K562 (cell line): ENCODE data around the gene ABLIM2. TPM values are rescaled to one million over a fixed set of nuclear protein-coding genes. Genes with fewer than 3 reads are reported as not detected.

Source experiments
- ATAC-seq: fragments of 200-7000 bp; cut with Tn5 transposase; 3 replicates; pipeline ENCODE4 v1.9.1; 2020; ENCODE audit warnings: moderate library complexity
- BruUV-seq: library from RNA; stranded (reverse); fragments of 400-500 nt; replicated peaks from 2 replicates; lab custom pipeline; 2021; lab: Mats Ljungman, UMichigan
- CTCF ChIA-PET: fragments of 300-600 bp; formaldehyde crosslinking; extraction: SDS; loops from one replicate; lab custom pipeline; 2021; ENCODE audit warnings: low intra/inter-chr PET ratio; lab: Yijun Ruan, JAX
- POLR2A ChIA-PET: fragments of 300-600, 350-650 bp; sonication (Branson Sonifier 250); formaldehyde crosslinking; extraction: SDS; loops from one replicate; lab custom pipeline; 2021; ENCODE audit warnings: antibody characterized with exemption, inconsistent platforms; lab: Yijun Ruan, JAX
- DNase-seq, 4 experiments: peaks; one replicate each; pipeline versions ENCODE4 v3.0.0 to v3.0.0-alpha.2; 2011 to 2018; ENCODE audit warnings: low spot score in 3 of 4, mixed read lengths in 3 of 4; ENCODE audit errors: extremely low read depth in 1 of 4
- FAIRE-seq: peaks from 2 replicates; lab custom pipeline; 2011; peaks lifted over from hg19 to GRCh38; lab: Jason Lieb, UNC
- H2AFZ ChIP-seq: 2 replicates; pipeline ENCODE4 v1.6.0; 2011; ENCODE audit warnings: low read depth, low read length, control low read depth, inconsistent platforms
- H3K27ac ChIP-seq: fragments of 200-600 bp; 3 replicates; pipeline ENCODE4 v1.8.0; 2011; ENCODE audit warnings: low read depth, mild to moderate bottlenecking, control low read depth, inconsistent platforms, low read length, moderate library complexity, mixed read lengths; ENCODE audit errors: extremely low read depth
- H3K27me3 ChIP-seq, 2 experiments: fragments of 300-600 bp in 1 of 2; 2 replicates in 1 of 2; 3 replicates in 1 of 2; pipeline versions ENCODE4 v1.6.0 to v1.8.0; 2011; ENCODE audit warnings: inconsistent platforms in 2 of 2, low read length in 2 of 2, mild to moderate bottlenecking in 1 of 2, mixed read lengths in 1 of 2, moderate library complexity in 1 of 2; ENCODE audit not compliant: control insufficient read depth in 2 of 2, insufficient read depth in 2 of 2
- H3K36me3 ChIP-seq: fragments of 300-600 bp; 3 replicates; pipeline ENCODE4 v1.8.0; 2011; ENCODE audit warnings: mild to moderate bottlenecking, low read length, inconsistent platforms; ENCODE audit not compliant: control insufficient read depth, insufficient read depth
- H3K4me1 ChIP-seq, 2 experiments: fragments of 200-600 bp in 1 of 2; replicated peaks in 1 of 2; 2 replicates in 1 of 2; 3 replicates in 1 of 2; pipeline versions ENCODE4 v1.5.1 to v1.8.0; 2011; ENCODE audit warnings: inconsistent platforms in 2 of 2, low read length in 2 of 2, mild to moderate bottlenecking in 1 of 2, mixed read lengths in 1 of 2, moderate library complexity in 1 of 2; ENCODE audit not compliant: control insufficient read depth in 2 of 2, insufficient read depth in 2 of 2
- H3K4me2 ChIP-seq: 2 replicates; pipeline ENCODE4 v1.6.1; 2011; ENCODE audit warnings: low read length, control low read depth, inconsistent platforms, mixed read lengths; ENCODE audit not compliant: insufficient read depth
- H3K4me3 ChIP-seq: fragments of 200-600 bp; sonication (generic), shearing (Covaris generic); 2 replicates; pipeline ENCODE4 v1.5.1; 2016; ENCODE audit warnings: control low read depth, inconsistent platforms
- H3K79me2 ChIP-seq: fragments of 200-600 bp; 3 replicates; pipeline ENCODE4 v1.8.0; 2011; ENCODE audit warnings: low read length, inconsistent platforms; ENCODE audit not compliant: control insufficient read depth, insufficient read depth
- H3K9ac ChIP-seq, 2 experiments: 2 replicates each; pipeline versions ENCODE4 v1.6.0 to v1.6.1; 2011; ENCODE audit warnings: low read depth in 2 of 2, low read length in 2 of 2, control low read depth in 1 of 2, inconsistent platforms in 1 of 2, mild to moderate bottlenecking in 1 of 2, mixed read lengths in 1 of 2; ENCODE audit not compliant: insufficient read depth in 1 of 2
- H3K9me1 ChIP-seq: one replicate; pipeline ENCODE4 v1.6.0; 2011; ENCODE audit warnings: inconsistent platforms, mild to moderate bottlenecking, low read length, moderate library complexity; ENCODE audit not compliant: control insufficient read depth, insufficient read depth
- H3K9me3 ChIP-seq: replicated peaks from 2 replicates; pipeline ENCODE4 v1.5.1; 2011; ENCODE audit warnings: low read depth, low read length, inconsistent platforms; ENCODE audit not compliant: control insufficient read depth, insufficient read depth
- H4K20me1 ChIP-seq: replicated peaks from 2 replicates; pipeline ENCODE4 v1.6.1; 2011; ENCODE audit warnings: low read length, inconsistent platforms, mixed read lengths; ENCODE audit not compliant: control insufficient read depth, insufficient read depth
- CREBBP ChIP-seq: IDR thresholded peaks from one replicate; pipeline ENCODE4 v1.6.1; 2012; ENCODE audit warnings: low read depth, mild to moderate bottlenecking, control low read depth, inconsistent platforms, low read length
- ELF2 ChIP-seq: fragments of 250-450 bp; sonication (Bioruptor Pico); IDR thresholded peaks from 2 replicates; pipeline ENCODE4 v1.5.0; 2021; ENCODE audit warnings: mild to moderate bottlenecking
- KDM4B ChIP-seq, 2 experiments: fragments of 450-650 bp in 1 of 2; sonication (generic) in 1 of 2; IDR thresholded peaks; 2 replicates each; pipeline ENCODE4 v1.6.1; 2016 to 2017; ENCODE audit warnings: borderline replicate concordance in 2 of 2, antibody characterized with exemption in 1 of 2, low read depth in 1 of 2, mild to moderate bottlenecking in 1 of 2
- PHB ChIP-seq: fragments of 250-450 bp; sonication (Bioruptor Pico); IDR thresholded peaks from 2 replicates; pipeline ENCODE4 v1.5.0; 2021
- SMAD3 ChIP-seq: fragments of 450-650 bp; formaldehyde crosslinking; conservative IDR thresholded peaks from 2 replicates; pipeline ENCODE4 v1.4.0; 2020; ENCODE audit warnings: mild to moderate bottlenecking
- SP2 ChIP-seq: IDR thresholded peaks from 2 replicates; pipeline ENCODE4 v1.6.1; 2011; ENCODE audit warnings: mild to moderate bottlenecking, low read depth, low read length, moderate library complexity; ENCODE audit not compliant: poor library complexity, severe bottlenecking; ENCODE audit errors: extremely low read depth
- XRCC5 ChIP-seq: fragments of 200-400 bp; formaldehyde crosslinking; IDR thresholded peaks from 2 replicates; pipeline ENCODE4 v1.6.1; 2017; ENCODE audit warnings: low read depth, mild to moderate bottlenecking, low read length
- ZBTB8A ChIP-seq: fragments of 450-650 bp; IDR thresholded peaks from 2 replicates; pipeline ENCODE4 v1.6.1; 2018; ENCODE audit warnings: mild to moderate bottlenecking, moderate library complexity; ENCODE audit not compliant: partially characterized antibody
- ZFP36 ChIP-seq: fragments of 150-350 bp; IDR thresholded peaks from 2 replicates; pipeline ENCODE4 v1.6.1; 2018; ENCODE audit warnings: low read length, low read depth; ENCODE audit not compliant: partially characterized antibody
- ZNF780A ChIP-seq: fragments of 250-450 bp; sonication (Bioruptor Pico); IDR thresholded peaks from 2 replicates; pipeline ENCODE4 v1.5.0; 2021; ENCODE audit warnings: mild to moderate bottlenecking
- WGBS: fragments of 100-300 bp; shearing (Covaris generic); methylation state at CpG from one replicate; pipeline ENCODE4 v1.1.6; 2016; ENCODE audit warnings: low coverage, mixed read lengths; ENCODE audit not compliant: insufficient coverage; ENCODE audit errors: missing lambda C conversion rate; 5-methylcytosine and 5-hydroxymethylcytosine counted together
- in situ Hi-C: fragments of 300-500 bp; cut with MboI; formaldehyde crosslinking; loops from 4 replicates; pipeline ENCODE4 v1.15.0; 2018; ENCODE audit warnings: inconsistent platforms, mixed read lengths
- intact Hi-C: fragments of 100-400 bp; cut with micrococcal nuclease; formaldehyde crosslinking; loops from 2 replicates; pipeline ENCODE4 v1.14.2; 2022
- polyA plus RNA-seq, 8 experiments: library from polyadenylated mRNA; depleted of rRNA in 4 of 8; stranded (reverse) in 5 of 8; unstranded in 3 of 8; fragments of >200 nt; fragmentation: Nextera tagmentation in 2 of 8; fragmentation: Illumina TruSeq in 1 of 8; extraction: Ambion mirVana in 2 of 8; extraction: Trizol in 1 of 8; gene quantifications; 2 replicates each; pipeline versions ENCODE4 v1.2.1 to v1.2.3, GENCODE V29; 2011 to 2014; ENCODE audit warnings: inconsistent platforms in 1 of 8, missing spikeins in 1 of 8
- total RNA-seq, 7 experiments: library from RNA; depleted of rRNA in 6 of 7; stranded (reverse); fragments of >200 nt in 6 of 7; fragmentation: Illumina TruSeq in 2 of 7; extraction: Trizol in 2 of 7; gene quantifications; 2 replicates each; pipeline versions ENCODE4 v1.2.1 to v1.2.3, GENCODE V29; 2011 to 2021; ENCODE audit warnings: low replicate concordance in 1 of 7
- TF ChIP-seq, protein P1 (sequence below): fragments of 250-450 bp; sonication (Bioruptor Pico); IDR thresholded peaks from 2 replicates; pipeline ENCODE4 v1.8.0; 2022; ENCODE audit warnings: moderate library complexity, mild to moderate bottlenecking, inconsistent platforms
- TF ChIP-seq, protein P2 (sequence below): fragments of 450-650 bp; IDR thresholded peaks from 2 replicates; pipeline ENCODE4 v1.6.1; 2018; ENCODE audit not compliant: partially characterized antibody

Gene ABLIM2
- total and polyA plus RNA-seq, 9 of the 15 experiments (the other 6 are each of a cell fraction or from before 2014, with no cell fraction given) = not detected

DNA sequence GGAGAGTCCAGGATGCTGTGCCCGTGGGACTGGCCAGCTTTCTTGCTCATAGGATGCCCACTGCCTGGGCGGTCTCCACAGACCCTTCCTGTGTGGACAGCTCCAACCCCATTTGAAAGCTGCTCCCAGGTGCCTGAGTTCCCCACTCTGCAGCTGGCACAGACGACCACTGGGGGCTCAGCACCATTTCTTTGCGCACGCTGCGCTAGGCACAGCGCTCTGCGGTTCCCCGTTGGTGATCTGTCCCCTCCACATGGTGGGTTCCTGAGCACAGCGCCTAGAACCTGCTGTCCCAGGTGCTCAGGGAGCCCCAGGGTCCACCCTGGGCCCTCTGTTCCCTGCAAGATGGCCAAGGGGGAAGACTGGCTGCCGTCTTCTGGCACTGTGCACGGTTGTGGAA, 173.5 kb downstream of the ABLIM2 start:
- FAIRE-seq (no peak), DNase-seq (no peak), ATAC-seq (no peak)
- BruUV-seq = no TSS peak
- H3K9me3 ChIP-seq = no peaks in the 10 kb centered on the region
- no peak overlapping the region for H2AFZ ChIP-seq
- no peaks in the 10 kb centered on the region for H3K79me2 ChIP-seq
- intact Hi-C loops (no loop called here), in situ Hi-C loops (loop anchor here (5.0 kb wide), 1 partner anchor 183 kb away; no protein-coding TSS in a partner anchor)
- 9% methylated on average over 11 of the region's 12 CpGs for WGBS
- H3K36me3 ChIP-seq = no peaks in the 10 kb centered on the region
- no peak overlapping the region for H3K27ac ChIP-seq
- H3K4me3 ChIP-seq = no peak overlapping the region
- no peak overlapping the region for H3K4me2 ChIP-seq
- TF ChIP-seq ZBTB8A = no peak
- TF ChIP-seq, protein P1, sequence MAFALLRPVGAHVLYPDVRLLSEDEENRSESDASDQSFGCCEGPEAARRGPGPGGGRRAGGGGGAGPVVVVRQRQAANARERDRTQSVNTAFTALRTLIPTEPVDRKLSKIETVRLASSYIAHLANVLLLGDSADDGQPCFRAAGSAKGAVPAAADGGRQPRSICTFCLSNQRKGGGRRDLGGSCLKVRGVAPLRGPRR = no peak
- TF ChIP-seq ZFP36 = no peak
- no peak for TF ChIP-seq ELF2 (CRISPR knock-in tag)
- TF ChIP-seq, protein P2, sequence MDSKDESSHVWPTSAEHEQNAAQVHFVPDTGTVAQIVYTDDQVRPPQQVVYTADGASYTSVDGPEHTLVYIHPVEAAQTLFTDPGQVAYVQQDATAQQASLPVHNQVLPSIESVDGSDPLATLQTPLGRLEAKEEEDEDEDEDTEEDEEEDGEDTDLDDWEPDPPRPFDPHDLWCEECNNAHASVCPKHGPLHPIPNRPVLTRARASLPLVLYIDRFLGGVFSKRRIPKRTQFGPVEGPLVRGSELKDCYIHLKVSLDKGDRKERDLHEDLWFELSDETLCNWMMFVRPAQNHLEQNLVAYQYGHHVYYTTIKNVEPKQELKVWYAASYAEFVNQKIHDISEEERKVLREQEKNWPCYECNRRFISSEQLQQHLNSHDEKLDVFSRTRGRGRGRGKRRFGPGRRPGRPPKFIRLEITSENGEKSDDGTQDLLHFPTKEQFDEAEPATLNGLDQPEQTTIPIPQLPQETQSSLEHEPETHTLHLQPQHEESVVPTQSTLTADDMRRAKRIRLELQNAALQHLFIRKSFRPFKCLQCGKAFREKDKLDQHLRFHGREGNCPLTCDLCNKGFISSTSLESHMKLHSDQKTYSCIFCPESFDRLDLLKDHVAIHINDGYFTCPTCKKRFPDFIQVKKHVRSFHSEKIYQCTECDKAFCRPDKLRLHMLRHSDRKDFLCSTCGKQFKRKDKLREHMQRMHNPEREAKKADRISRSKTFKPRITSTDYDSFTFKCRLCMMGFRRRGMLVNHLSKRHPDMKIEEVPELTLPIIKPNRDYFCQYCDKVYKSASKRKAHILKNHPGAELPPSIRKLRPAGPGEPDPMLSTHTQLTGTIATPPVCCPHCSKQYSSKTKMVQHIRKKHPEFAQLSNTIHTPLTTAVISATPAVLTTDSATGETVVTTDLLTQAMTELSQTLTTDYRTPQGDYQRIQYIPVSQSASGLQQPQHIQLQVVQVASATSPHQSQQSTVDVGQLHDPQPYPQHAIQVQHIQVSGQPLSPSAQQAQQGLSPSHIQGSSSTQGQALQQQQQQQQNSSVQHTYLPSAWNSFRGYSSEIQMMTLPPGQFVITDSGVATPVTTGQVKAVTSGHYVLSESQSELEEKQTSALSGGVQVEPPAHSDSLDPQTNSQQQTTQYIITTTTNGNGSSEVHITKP = no peak
- no peak for TF ChIP-seq PHB (CRISPR knock-in tag)
- no peak for TF ChIP-seq SMAD3 (CRISPR knock-in tag)
- TF ChIP-seq SP2 = no peak
- no peak for TF ChIP-seq XRCC5
- TF ChIP-seq CREBBP = no peak
- no peak for TF ChIP-seq KDM4B (IDR thresholded peaks at IDR 0.05; ENCODE audit: borderline replicate concordance in 2 of 2, low read depth in 1 of 2)
- no peak for TF ChIP-seq ZNF780A (CRISPR knock-in tag)
- H3K9ac ChIP-seq = no peak overlapping the region
- H3K4me1 ChIP-seq = no peaks in the 10 kb centered on the region
- peaks cover 4 to 39% of the 10 kb centered on the region in 2 experiments; a peak in 3 of 5 replicates for H3K27me3 ChIP-seq
- peaks cover 11% of the 10 kb centered on the region; the same call in 1 of the 2 replicates for H4K20me1 ChIP-seq
- H3K9me1 ChIP-seq = no peaks in the 10 kb centered on the region
- POLR2A ChIA-PET = interaction anchor here (1.1 kb wide), 1 partner anchor 13 kb away, joined by 4 read pairs; no protein-coding TSS in a partner anchor
- CTCF ChIA-PET = interaction anchor here (1.2 kb wide), 1 partner anchor 181 kb away, joined by 3 read pairs; no protein-coding TSS in a partner anchor
